Ovary (tissue), 9 donors: ENCODE data around the gene ACVR1. TPM values are rescaled to one million over a fixed set of nuclear protein-coding genes. Genes with fewer than 3 reads are reported as not detected.

Source experiments
- DNase-seq, 5 donors: peaks; one replicate each; pipeline ENCODE4 v3.0.0-alpha.2; 2019 to 2020
- H3K27ac ChIP-seq, 2 donors: fragments of 200-600 bp; one replicate each; pipeline versions ENCODE4 v1.5.1 to v1.8.0; 2019 to 2022
- H3K27me3 ChIP-seq: fragments of 200-600 bp; one replicate; pipeline ENCODE4 v1.8.0; 2022
- H3K36me3 ChIP-seq: fragments of 200-600 bp; sonication (generic); one replicate; pipeline ENCODE4 v1.5.1; 2019
- H3K4me1 ChIP-seq: one replicate; pipeline ENCODE4 v1.8.1; 2013; ENCODE audit warnings: mild to moderate bottlenecking, moderate library complexity; ENCODE audit not compliant: insufficient read depth
- H3K4me3 ChIP-seq: fragments of 200-600 bp; sonication (generic); one replicate; pipeline ENCODE4 v1.5.1; 2017
- H3K9me3 ChIP-seq, 2 donors: fragments of 200-600 bp in 1 of 2; sonication (generic) in 1 of 2; one replicate each; pipeline versions ENCODE4 v1.5.1 to v1.8.1; 2013 to 2019; ENCODE audit warnings: mild to moderate bottlenecking in 1 of 2, moderate library complexity in 1 of 2
- CTCF ChIP-seq, 3 donors: fragments of 450-650 bp in 2 of 3; fragments of 200-600 bp in 1 of 3; IDR thresholded peaks; one replicate each; pipeline versions ENCODE4 v1.5.1 to v1.8.0; 2016 to 2022; ENCODE audit warnings: antibody characterized with exemption in 3 of 3, mild to moderate bottlenecking in 1 of 3
- EP300 ChIP-seq: sonication (generic); formaldehyde crosslinking; IDR thresholded peaks from one replicate; pipeline ENCODE4 v1.6.1; 2017; ENCODE audit warnings: antibody characterized with exemption
- POLR2A ChIP-seq: fragments of 450-650 bp; IDR thresholded peaks from one replicate; pipeline ENCODE4 v1.6.1; 2017; ENCODE audit warnings: antibody characterized with exemption, mild to moderate bottlenecking, moderate library complexity
- WGBS, 3 donors: extraction: QIAGEN DNeasy Blood & Tissue Kit in 1 of 3; methylation state at CpG; one replicate each; pipeline versions ENCODE4 v1.1.5 to v1.1.7; 2013 to 2017; 5-methylcytosine and 5-hydroxymethylcytosine counted together
- intact Hi-C, 4 donors: fragments of 100-400 bp; cut with DNase I; formaldehyde crosslinking; loops; one replicate each; pipeline versions ENCODE4 v1.11.0 to v1.15.1; 2022 to 2023
- polyA plus RNA-seq, 2 donors: library from polyadenylated mRNA; stranded (reverse); fragments of 200-250 nt in 1 of 2; fragments of 350-450 nt in 1 of 2; fragmentation: Illumina TruSeq in 1 of 2; extraction: RNeasy Lipid Tissue Mini Kit (QIAGEN cat#74804) in 1 of 2; gene quantifications; one replicate each; pipeline ENCODE4 v1.2.3, GENCODE V29; 2013 to 2014
- total RNA-seq, 7 donors: library from RNA; depleted of rRNA in 2 of 7; stranded (reverse); fragments of >200 nt in 2 of 7; fragmentation: NEBNext Ultra II Directional in 3 of 7; extraction: Animal tissue kit (Norgen Biotek cat#: 25700) in 3 of 7; gene quantifications; one replicate each; pipeline versions ENCODE4 v1.1.0 to v1.2.4, GENCODE V29; 2016 to 2023
- donor health status: DM: no; HTN: no; CAD: no; lungs with moderate emphysema.
- donor health status: DM: no; HTN: no; CAD: no.
- donor health status: Bipolar disorder and iron deficiency.
- donor health status: DM: yes; HTN: yes; CAD: no.
- donor health status: DM: no; HTN: no; CAD: no.
- donor health status: DM: yes; HTN: yes; CAD: no.

ACVR1 gene
- total and polyA plus RNA-seq, 9 donors: 23.4 to 51.2 (median 30.4) TPM

GRCh38 chr2:157820193-157820592 lies 55.9 kb downstream of the ACVR1 start:
- WGBS, 3 donors: 16 to 20% (median 17%) methylated on average over 3 of the region's 3 CpGs
- intact Hi-C loops: no loop called here
- DNase-seq: no peak

GRCh38 chr2:157819761-157820160 lies 56.4 kb downstream of the ACVR1 start:
- 16 to 19% (median 17%) methylated on average over 5 of the region's 5 CpGs for WGBS, 3 donors
- no peak for DNase-seq
- H3K9me3 ChIP-seq: no peaks in the 10 kb centered on the region
- TF ChIP-seq CTCF (IDR thresholded peaks at IDR 0.05) (no peak), EP300 (no peak), POLR2A (no peak)
- H3K4me1 ChIP-seq: peaks cover 6% of the 10 kb centered on the region
- no peak overlapping the region for H3K4me3 ChIP-seq
- no peaks in the 10 kb centered on the region for H3K36me3 ChIP-seq
- H3K27me3 ChIP-seq: no peaks in the 10 kb centered on the region
- intact Hi-C loops: no loop called here
- H3K27ac ChIP-seq: peak overlapping the region in 1 of 2 donors; percentile 42

More at GRCh38 chr2:157820193-157820592, 55.9 kb downstream of the ACVR1 start:
- no peaks in the 10 kb centered on the region for H3K27me3 ChIP-seq
- H3K9me3 ChIP-seq: no peaks in the 10 kb centered on the region
- H3K27ac ChIP-seq: peak overlapping the region in 1 of 2 donors; percentile 42
- H3K4me3 ChIP-seq: no peak overlapping the region
- TF ChIP-seq EP300 (no peak), POLR2A (no peak), CTCF (IDR thresholded peaks at IDR 0.05) (no peak)
- peaks cover 6% of the 10 kb centered on the region for H3K4me1 ChIP-seq
- no peaks in the 10 kb centered on the region for H3K36me3 ChIP-seq

- TF ChIP-seq CTCF (IDR thresholded peaks at IDR 0.05): no peak
- TF ChIP-seq POLR2A: no peak
- TF ChIP-seq EP300: no peak
- WGBS, 3 donors: 93 to 97% (median 94%) methylated on average over 7 of the region's 7 CpGs
- Histone ChIP-seq H3K9me3 (no peaks in the 10 kb centered on the region), H3K36me3 (no peaks in the 10 kb centered on the region), H3K4me3 (no peak overlapping the region), H3K27me3 (no peaks in the 10 kb centered on the region), H3K4me1 (peaks cover 6% of the 10 kb centered on the region), H3K27ac (no peak overlapping the region)
- intact Hi-C loops: no loop called here
- DNase-seq: no peak
Observed at GRCh38 chr2:157818227-157818626, 57.9 kb downstream of the ACVR1 start.

- intact Hi-C loops: no loop called here
Observed at GRCh38 chr2:157815421-157815820, 60.7 kb downstream of the ACVR1 start.

More at GRCh38 chr2:157815421-157815820, 60.7 kb downstream of the ACVR1 start:
- H3K4me3 ChIP-seq: no peak overlapping the region
- TF ChIP-seq POLR2A: no peak
- no peak for TF ChIP-seq CTCF (IDR thresholded peaks at IDR 0.05)
- TF ChIP-seq EP300: no peak
- H3K4me1 ChIP-seq: peaks cover 4% of the 10 kb centered on the region
- no peaks in the 10 kb centered on the region for H3K36me3 ChIP-seq
- no peak overlapping the region for H3K27ac ChIP-seq
- WGBS, 3 donors: 87 to 93% (median 89%) methylated on average over 1 of the region's 1 CpG
- no peak for DNase-seq
- H3K27me3 ChIP-seq: no peaks in the 10 kb centered on the region
- H3K9me3 ChIP-seq: no peaks in the 10 kb centered on the region
